Endodermal cell (in vitro differentiated cells): ENCODE results near the gene KMT5B. TPM values are rescaled to one million over a fixed set of nuclear protein-coding genes. Genes with fewer than 3 reads are reported as not detected.
A peak's percentile ranks its signal among the peaks of the same experiment; 100 is the strongest.

ENCODE experiments used
- DNase-seq: peaks from one replicate; pipeline ENCODE4 v3.0.0-alpha.2; 2017
- H3K27ac ChIP-seq: 2 replicates; pipeline ENCODE4 v1.5.1; 2013; ENCODE audit warnings: mild to moderate bottlenecking, low read depth, low read length, moderate library complexity
- H3K27me3 ChIP-seq: 2 replicates; pipeline ENCODE4 v1.6.1; 2013; ENCODE audit warnings: mild to moderate bottlenecking, low read length, moderate library complexity; ENCODE audit not compliant: insufficient read depth, control insufficient read depth, poor library complexity, severe bottlenecking
- H3K36me3 ChIP-seq: 2 replicates; pipeline ENCODE4 v1.7.0; 2013; ENCODE audit warnings: mild to moderate bottlenecking, low read length, moderate library complexity; ENCODE audit not compliant: control insufficient read depth, insufficient read depth
- H3K4me1 ChIP-seq: one replicate; pipeline ENCODE4 v1.7.0; 2013; ENCODE audit warnings: low read length; ENCODE audit not compliant: control insufficient read depth, insufficient read depth
- H3K4me3 ChIP-seq: 2 replicates; pipeline ENCODE4 v1.5.1; 2013; ENCODE audit warnings: mild to moderate bottlenecking, low read length, moderate library complexity
- H3K9ac ChIP-seq: 2 replicates; pipeline ENCODE4 v1.6.1; 2013; ENCODE audit warnings: mild to moderate bottlenecking, low read length, moderate library complexity; ENCODE audit not compliant: poor library complexity, severe bottlenecking; ENCODE audit errors: extremely low read depth
- H3K9me3 ChIP-seq: 2 replicates; pipeline ENCODE4 v1.6.1; 2013; ENCODE audit warnings: mild to moderate bottlenecking, low read length, moderate library complexity; ENCODE audit not compliant: control insufficient read depth
- H3K27ac Mint-ChIP-seq: 2 replicates; pipeline ENCODE4 v1.8.0; 2020; ENCODE audit warnings: mixed read lengths
- H3K27me3 Mint-ChIP-seq: 2 replicates; pipeline ENCODE4 v1.8.0; 2021; ENCODE audit warnings: mild to moderate bottlenecking, mixed read lengths; ENCODE audit not compliant: insufficient read depth
- H3K36me3 Mint-ChIP-seq: 2 replicates; pipeline ENCODE4 v1.8.0; 2020; ENCODE audit warnings: low read depth, mixed read lengths
- H3K4me1 Mint-ChIP-seq: 2 replicates; pipeline ENCODE4 v1.8.0; 2020; ENCODE audit warnings: mixed read lengths
- H3K4me3 Mint-ChIP-seq: 2 replicates; pipeline ENCODE4 v1.8.0; 2020; ENCODE audit warnings: mild to moderate bottlenecking, moderate library complexity, mixed read lengths
- H3K9me3 Mint-ChIP-seq: 2 replicates; pipeline ENCODE4 v1.8.0; 2020; ENCODE audit warnings: mild to moderate bottlenecking, mixed read lengths
- CTCF ChIP-seq: fragments of 200-600 bp; sonication (generic); conservative IDR thresholded peaks from 2 replicates; pipeline ENCODE4 v1.5.0; 2021; ENCODE audit warnings: antibody characterized with exemption, mild to moderate bottlenecking
- WGBS, 2 experiments: methylation state at CpG; one replicate each; pipeline versions ENCODE4 v1.1.5 to v1.1.7; 2013; ENCODE audit warnings: missing lambda C conversion rate in 2 of 2, mixed read lengths in 1 of 2; ENCODE audit not compliant: insufficient coverage in 1 of 2, insufficient read length in 1 of 2; 5-methylcytosine and 5-hydroxymethylcytosine counted together
- total RNA-seq, 2 donors: library from RNA; stranded (reverse); fragmentation: NEBNext Ultra II Directional in 1 of 2; extraction: Animal tissue kit (Norgen Biotek cat#: 25700) in 1 of 2; gene quantifications; 2 replicates in 1 of 2; 3 replicates in 1 of 2; pipeline ENCODE4 v1.2.1, GENCODE V29; 2021

The KMT5B gene
- total RNA-seq, 2 donors from 2014 or later, result 53.3 to 62.3 TPM

GRCh38 chr11:68113986-68114385 lies 99.1 kb downstream of the KMT5B start:
- Mint-ChIP-seq H3K27me3 (no peaks in the 10 kb centered on the region), H3K36me3 (peaks cover 34% of the 10 kb centered on the region), H3K4me1 (peaks cover 21% of the 10 kb centered on the region), H3K4me3 (no peak overlapping the region), H3K9me3 (no peaks in the 10 kb centered on the region), H3K27ac (no peak overlapping the region)
- DNase-seq, result no peak
- no peak for TF ChIP-seq CTCF
- H3K27me3 ChIP-seq, result no peaks in the 10 kb centered on the region
- H3K9ac ChIP-seq, result no peak overlapping the region
- H3K36me3 ChIP-seq, result peaks cover 17% of the 10 kb centered on the region
- no peaks in the 10 kb centered on the region for H3K9me3 ChIP-seq
- no peak overlapping the region for H3K4me3 ChIP-seq
- H3K27ac ChIP-seq, result no peak overlapping the region
- H3K4me1 ChIP-seq, result no peaks in the 10 kb centered on the region
- 80 to 94% methylated on average over 1 to 3 of the region's 3 CpGs for WGBS, 2 experiments

- no peak overlapping the region for H3K4me3 Mint-ChIP-seq
- DNase-seq, result no peak
- no peaks in the 10 kb centered on the region for H3K27me3 ChIP-seq
- H3K27ac Mint-ChIP-seq, result peak overlapping the region; percentile 20
- H3K27me3 Mint-ChIP-seq, result no peaks in the 10 kb centered on the region
- H3K4me1 Mint-ChIP-seq, result peaks cover 27% of the 10 kb centered on the region
- no peaks in the 10 kb centered on the region for H3K36me3 ChIP-seq
- H3K4me1 ChIP-seq, result peaks cover 7% of the 10 kb centered on the region
- 91 to 97% methylated on average over 10 of the region's 10 CpGs for WGBS, 2 experiments
- H3K9me3 ChIP-seq, result peaks cover under 1% of the 10 kb centered on the region
- TF ChIP-seq CTCF, result no peak
- peaks cover 36% of the 10 kb centered on the region for H3K36me3 Mint-ChIP-seq
- H3K9me3 Mint-ChIP-seq, result no peaks in the 10 kb centered on the region
- no peak overlapping the region for H3K27ac ChIP-seq
- no peak overlapping the region for H3K9ac ChIP-seq
- H3K4me3 ChIP-seq, result no peak overlapping the region
Measured at GRCh38 chr11:68107689-68108088, 105.4 kb downstream of the KMT5B start.

GRCh38 chr11:68106165-68106940 lies 106.7 kb downstream of the KMT5B start:
- TF ChIP-seq CTCF, result no peak
- Mint-ChIP-seq H3K27me3 (no peaks in the 10 kb centered on the region), H3K27ac (peak overlapping the region; percentile 74), H3K36me3 (peaks cover 38% of the 10 kb centered on the region), H3K4me3 (peak overlapping the region; percentile 17), H3K4me1 (peaks cover 28% of the 10 kb centered on the region), H3K9me3 (peaks cover 7% of the 10 kb centered on the region)
- H3K27ac ChIP-seq, result no peak overlapping the region
- H3K4me1 ChIP-seq, result peaks cover 7% of the 10 kb centered on the region
- H3K9me3 ChIP-seq, result peaks cover 8% of the 10 kb centered on the region
- WGBS, 2 experiments, result 85 to 100% methylated on average over 3 to 8 of the region's 8 CpGs
- peak; percentile 48 for DNase-seq
- H3K9ac ChIP-seq, result no peak overlapping the region
- no peaks in the 10 kb centered on the region for H3K27me3 ChIP-seq
- H3K4me3 ChIP-seq, result peak overlapping the region; percentile 4
- no peaks in the 10 kb centered on the region for H3K36me3 ChIP-seq

Other genes with a start within 250 kb of the KMT5B start
- gene UNC93B1, start 209.2 kb downstream of the KMT5B start, total RNA-seq, result 10 to 100 TPM; 27.1 to 32.0 TPM
- gene ALDH3B1, start 203.0 kb downstream of the KMT5B start, total RNA-seq, result under 1 TPM in 1 of 2 donors, not detected in 1; 0.11 TPM
- 100 to 1,000 TPM; 150 to 168 TPM for gene NDUFS8, start 182.6 kb downstream of the KMT5B start, total RNA-seq
- 10 to 100 TPM; 61.6 to 70.4 TPM for gene TCIRG1, start 174.3 kb downstream of the KMT5B start, total RNA-seq
- 10 to 100 TPM; 56.1 to 75.9 TPM for gene CHKA, start 91.9 kb downstream of the KMT5B start, total RNA-seq
- gene C11orf24, start 58.7 kb upstream of the KMT5B start, total RNA-seq, result 10 to 100 TPM; 38.4 to 39.4 TPM
- 10 to 100 TPM; 58.2 to 64.1 TPM for gene LRP5, start 99.3 kb upstream of the KMT5B start, total RNA-seq
- gene PPP6R3, start 247.5 kb upstream of the KMT5B start, total RNA-seq, result 100 to 1,000 TPM; 118 to 136 TPM